HepG2 (cell line): ENCODE data around the gene NSMF. TPM values are rescaled to one million over a fixed set of nuclear protein-coding genes. Genes with fewer than 3 reads are reported as not detected.

Source experiments
- ATRX ChIP-seq: sonication (generic); formaldehyde crosslinking; IDR thresholded peaks from 2 replicates; pipeline ENCODE4 v1.4.0; 2020; ENCODE audit warnings: missing genetic modification reagents, borderline replicate concordance
- CREB1 ChIP-seq, 2 experiments: fragments of 450-650 bp in 1 of 2; IDR thresholded peaks; 2 replicates each; pipeline ENCODE4 v1.6.1; 2016 to 2017; ENCODE audit warnings: control low read depth in 1 of 2, mild to moderate bottlenecking in 1 of 2, missing compliant biosample characterization in 1 of 2, missing genetic modification characterization in 1 of 2
- ISL2 ChIP-seq: sonication (generic); formaldehyde crosslinking; IDR thresholded peaks from 2 replicates; pipeline ENCODE4 v1.5.0; 2020; ENCODE audit warnings: missing genetic modification reagents
- MIXL1 ChIP-seq: IDR thresholded peaks from 2 replicates; pipeline ENCODE4 v1.6.1; 2016
- MXD4 ChIP-seq: IDR thresholded peaks from 2 replicates; pipeline ENCODE4 v1.6.1; 2016; ENCODE audit warnings: mild to moderate bottlenecking, missing biosample characterization, missing genetic modification reagents
- TARDBP ChIP-seq: sonication (generic); formaldehyde crosslinking; IDR thresholded peaks from 2 replicates; pipeline ENCODE4 v1.8.0; 2022; ENCODE audit warnings: mild to moderate bottlenecking, missing genetic modification reagents
- U2AF2 ChIP-seq: fragments of 200-400 bp; formaldehyde crosslinking; IDR thresholded peaks from 2 replicates; pipeline ENCODE4 v1.6.1; 2017; ENCODE audit warnings: low read depth, mild to moderate bottlenecking, low read length
- ZNF367 ChIP-seq: sonication (generic); formaldehyde crosslinking; IDR thresholded peaks from 2 replicates; pipeline ENCODE4 v1.4.0; 2020; ENCODE audit warnings: missing genetic modification reagents, borderline replicate concordance
- ZNF589 ChIP-seq: sonication (generic); formaldehyde crosslinking; conservative IDR thresholded peaks from 2 replicates; pipeline ENCODE4 v1.8.0; 2022; ENCODE audit warnings: mild to moderate bottlenecking, moderate library complexity, missing genetic modification reagents
- ZNF773 ChIP-seq: sonication (generic); formaldehyde crosslinking; IDR thresholded peaks from 2 replicates; pipeline ENCODE4 v1.4.0; 2020; ENCODE audit warnings: missing genetic modification reagents, borderline replicate concordance
- polyA plus RNA-seq, 8 experiments: library from polyadenylated mRNA; depleted of rRNA in 3 of 8; stranded (reverse) in 7 of 8; unstranded in 1 of 8; fragments of >200 nt; fragmentation: Illumina TruSeq in 4 of 8; extraction: Trizol in 4 of 8; gene quantifications; 2 replicates each; pipeline versions ENCODE4 v1.2.1 to v1.2.3, GENCODE V29; 2011 to 2016; ENCODE audit warnings: low read depth in 4 of 8, missing spikeins in 1 of 8, mixed read lengths in 1 of 8; ENCODE audit not compliant: insufficient read depth in 1 of 8
- total RNA-seq, 5 experiments: library from RNA; depleted of rRNA; stranded (reverse); fragments of >200 nt; fragmentation: Illumina TruSeq; extraction: Trizol; gene quantifications; 2 replicates each; pipeline ENCODE4 v1.2.3, GENCODE V29; 2016; ENCODE audit warnings: low read depth in 1 of 5
- TF ChIP-seq, protein P1 (sequence below): sonication (generic); formaldehyde crosslinking; IDR thresholded peaks from 2 replicates; pipeline ENCODE4 v1.4.0; 2020; ENCODE audit warnings: missing genetic modification reagents
- TF ChIP-seq, protein P2 (sequence below): sonication (generic); formaldehyde crosslinking; IDR thresholded peaks from 2 replicates; pipeline ENCODE4 v1.5.1; 2020; ENCODE audit warnings: missing genetic modification reagents, mild to moderate bottlenecking, borderline replicate concordance
- TF ChIP-seq, protein P3 (sequence below): sonication (generic); formaldehyde crosslinking; IDR thresholded peaks from 2 replicates; pipeline ENCODE4 v1.5.1; 2020; ENCODE audit warnings: mild to moderate bottlenecking, missing genetic modification reagents, borderline replicate concordance
- TF ChIP-seq, protein P4 (sequence below): sonication (generic); formaldehyde crosslinking; IDR thresholded peaks from 2 replicates; pipeline ENCODE4 v1.5.0; 2020; ENCODE audit warnings: mild to moderate bottlenecking, missing genetic modification reagents, moderate library complexity
- TF ChIP-seq, protein P5 (sequence below): sonication (generic); formaldehyde crosslinking; IDR thresholded peaks from 2 replicates; pipeline ENCODE4 v1.8.1; 2023; ENCODE audit warnings: missing genetic modification reagents, inconsistent platforms, borderline replicate concordance
- TF ChIP-seq, protein P6 (sequence below): sonication (generic); formaldehyde crosslinking; IDR thresholded peaks from 2 replicates; pipeline ENCODE4 v1.4.0; 2020; ENCODE audit warnings: missing genetic modification reagents

NSMF gene
- total and polyA plus RNA-seq, 2 of the 13 experiments (the other 11 are each of a cell fraction or from before 2014, with no cell fraction given) = 44.3 to 183 TPM

DNA sequence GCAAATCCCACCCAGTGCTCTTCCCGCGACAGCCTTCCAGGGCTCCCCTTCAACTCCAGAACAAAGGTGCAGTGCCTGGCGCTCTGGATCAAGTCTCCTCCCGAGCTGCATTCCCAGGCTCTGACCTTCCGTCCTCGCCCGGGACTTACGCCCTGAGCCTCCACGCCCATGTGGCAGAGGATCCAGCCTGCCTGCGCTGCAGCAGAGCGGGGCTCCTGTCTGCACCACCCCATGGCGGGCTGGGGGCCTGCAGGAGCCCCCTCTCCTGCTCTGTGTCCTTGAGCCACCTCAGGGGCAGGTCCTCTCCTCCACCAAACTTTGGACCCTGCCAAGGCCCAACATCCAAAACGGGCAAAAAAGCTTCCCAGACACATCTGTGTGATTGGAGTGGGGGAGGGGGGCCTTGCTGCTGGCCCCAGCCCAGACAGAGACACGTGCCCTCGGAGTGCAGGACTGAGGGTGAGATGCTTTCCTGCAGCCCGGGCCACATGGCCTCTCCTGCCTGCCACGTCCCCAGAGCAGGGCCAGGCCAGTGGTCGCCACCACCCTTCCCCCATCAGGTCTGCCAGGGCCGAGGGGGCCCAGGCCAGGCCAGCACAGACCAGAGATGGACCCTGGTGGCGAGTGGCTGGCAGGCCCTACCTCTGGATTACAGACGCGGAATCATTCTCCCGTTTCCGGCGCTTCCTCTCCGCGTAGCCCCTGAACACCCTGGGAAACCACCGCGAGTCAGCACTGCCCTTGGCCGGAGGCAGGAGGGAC, 4.4 kb downstream of the NSMF start (continued):
- TF ChIP-seq, protein P1, sequence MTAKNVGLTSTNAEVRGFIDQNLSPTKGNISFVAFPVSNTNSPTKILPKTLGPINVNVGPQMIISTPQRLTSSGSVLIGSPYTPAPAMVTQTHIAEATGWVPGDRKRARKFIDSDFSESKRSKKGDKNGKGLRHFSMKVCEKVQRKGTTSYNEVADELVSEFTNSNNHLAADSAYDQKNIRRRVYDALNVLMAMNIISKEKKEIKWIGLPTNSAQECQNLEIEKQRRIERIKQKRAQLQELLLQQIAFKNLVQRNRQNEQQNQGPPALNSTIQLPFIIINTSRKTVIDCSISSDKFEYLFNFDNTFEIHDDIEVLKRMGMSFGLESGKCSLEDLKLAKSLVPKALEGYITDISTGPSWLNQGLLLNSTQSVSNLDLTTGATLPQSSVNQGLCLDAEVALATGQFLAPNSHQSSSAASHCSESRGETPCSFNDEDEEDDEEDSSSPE (CRISPR knock-in tag) = peak; percentile 91
- TF ChIP-seq, protein P2, sequence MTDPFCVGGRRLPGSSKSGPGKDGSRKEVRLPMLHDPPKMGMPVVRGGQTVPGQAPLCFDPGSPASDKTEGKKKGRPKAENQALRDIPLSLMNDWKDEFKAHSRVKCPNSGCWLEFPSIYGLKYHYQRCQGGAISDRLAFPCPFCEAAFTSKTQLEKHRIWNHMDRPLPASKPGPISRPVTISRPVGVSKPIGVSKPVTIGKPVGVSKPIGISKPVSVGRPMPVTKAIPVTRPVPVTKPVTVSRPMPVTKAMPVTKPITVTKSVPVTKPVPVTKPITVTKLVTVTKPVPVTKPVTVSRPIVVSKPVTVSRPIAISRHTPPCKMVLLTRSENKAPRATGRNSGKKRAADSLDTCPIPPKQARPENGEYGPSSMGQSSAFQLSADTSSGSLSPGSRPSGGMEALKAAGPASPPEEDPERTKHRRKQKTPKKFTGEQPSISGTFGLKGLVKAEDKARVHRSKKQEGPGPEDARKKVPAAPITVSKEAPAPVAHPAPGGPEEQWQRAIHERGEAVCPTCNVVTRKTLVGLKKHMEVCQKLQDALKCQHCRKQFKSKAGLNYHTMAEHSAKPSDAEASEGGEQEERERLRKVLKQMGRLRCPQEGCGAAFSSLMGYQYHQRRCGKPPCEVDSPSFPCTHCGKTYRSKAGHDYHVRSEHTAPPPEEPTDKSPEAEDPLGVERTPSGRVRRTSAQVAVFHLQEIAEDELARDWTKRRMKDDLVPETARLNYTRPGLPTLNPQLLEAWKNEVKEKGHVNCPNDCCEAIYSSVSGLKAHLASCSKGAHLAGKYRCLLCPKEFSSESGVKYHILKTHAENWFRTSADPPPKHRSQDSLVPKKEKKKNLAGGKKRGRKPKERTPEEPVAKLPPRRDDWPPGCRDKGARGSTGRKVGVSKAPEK (CRISPR knock-in tag) = no peak
- peak; percentile 96 for TF ChIP-seq TARDBP
- 0 out of 2 replicates have a peak, but pooled peaks have one; percentile 32 for TF ChIP-seq ATRX
- no peak; the same call in 1 of the 2 replicates for TF ChIP-seq ISL2 (CRISPR knock-in tag)
- TF ChIP-seq CREB1 (IDR thresholded peaks at IDR 0.05) = no peak
- TF ChIP-seq CREB1 (CRISPR knock-in tag; IDR thresholded peaks at IDR 0.05) = no peak
- TF ChIP-seq, protein P3, sequence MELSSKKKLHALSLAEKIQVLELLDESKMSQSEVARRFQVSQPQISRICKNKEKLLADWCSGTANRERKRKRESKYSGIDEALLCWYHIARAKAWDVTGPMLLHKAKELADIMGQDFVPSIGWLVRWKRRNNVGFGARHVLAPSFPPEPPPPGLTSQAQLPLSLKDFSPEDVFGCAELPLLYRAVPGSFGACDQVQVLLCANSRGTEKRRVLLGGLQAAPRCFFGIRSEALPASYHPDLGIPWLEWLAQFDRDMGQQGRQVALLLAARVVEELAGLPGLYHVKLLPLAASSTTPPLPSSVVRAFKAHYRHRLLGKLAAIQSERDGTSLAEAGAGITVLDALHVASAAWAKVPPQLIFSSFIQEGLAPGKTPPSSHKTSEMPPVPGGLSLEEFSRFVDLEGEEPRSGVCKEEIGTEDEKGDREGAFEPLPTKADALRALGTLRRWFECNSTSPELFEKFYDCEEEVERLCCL (CRISPR knock-in tag) = 0 out of 2 replicates have a peak, but pooled peaks have one; percentile 81
- peak; percentile 77; the same call in 1 of the 2 replicates for TF ChIP-seq ZNF773 (CRISPR knock-in tag)
- 0 out of 2 replicates have a peak, but pooled peaks have one; percentile 71 for TF ChIP-seq ZNF589 (CRISPR knock-in tag)
- no peak for TF ChIP-seq U2AF2
- TF ChIP-seq, protein P4, sequence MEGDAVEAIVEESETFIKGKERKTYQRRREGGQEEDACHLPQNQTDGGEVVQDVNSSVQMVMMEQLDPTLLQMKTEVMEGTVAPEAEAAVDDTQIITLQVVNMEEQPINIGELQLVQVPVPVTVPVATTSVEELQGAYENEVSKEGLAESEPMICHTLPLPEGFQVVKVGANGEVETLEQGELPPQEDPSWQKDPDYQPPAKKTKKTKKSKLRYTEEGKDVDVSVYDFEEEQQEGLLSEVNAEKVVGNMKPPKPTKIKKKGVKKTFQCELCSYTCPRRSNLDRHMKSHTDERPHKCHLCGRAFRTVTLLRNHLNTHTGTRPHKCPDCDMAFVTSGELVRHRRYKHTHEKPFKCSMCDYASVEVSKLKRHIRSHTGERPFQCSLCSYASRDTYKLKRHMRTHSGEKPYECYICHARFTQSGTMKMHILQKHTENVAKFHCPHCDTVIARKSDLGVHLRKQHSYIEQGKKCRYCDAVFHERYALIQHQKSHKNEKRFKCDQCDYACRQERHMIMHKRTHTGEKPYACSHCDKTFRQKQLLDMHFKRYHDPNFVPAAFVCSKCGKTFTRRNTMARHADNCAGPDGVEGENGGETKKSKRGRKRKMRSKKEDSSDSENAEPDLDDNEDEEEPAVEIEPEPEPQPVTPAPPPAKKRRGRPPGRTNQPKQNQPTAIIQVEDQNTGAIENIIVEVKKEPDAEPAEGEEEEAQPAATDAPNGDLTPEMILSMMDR (CRISPR knock-in tag) = peak; percentile 41
- TF ChIP-seq MIXL1 (CRISPR knock-in tag) = peak; percentile 84
- TF ChIP-seq, protein P5, sequence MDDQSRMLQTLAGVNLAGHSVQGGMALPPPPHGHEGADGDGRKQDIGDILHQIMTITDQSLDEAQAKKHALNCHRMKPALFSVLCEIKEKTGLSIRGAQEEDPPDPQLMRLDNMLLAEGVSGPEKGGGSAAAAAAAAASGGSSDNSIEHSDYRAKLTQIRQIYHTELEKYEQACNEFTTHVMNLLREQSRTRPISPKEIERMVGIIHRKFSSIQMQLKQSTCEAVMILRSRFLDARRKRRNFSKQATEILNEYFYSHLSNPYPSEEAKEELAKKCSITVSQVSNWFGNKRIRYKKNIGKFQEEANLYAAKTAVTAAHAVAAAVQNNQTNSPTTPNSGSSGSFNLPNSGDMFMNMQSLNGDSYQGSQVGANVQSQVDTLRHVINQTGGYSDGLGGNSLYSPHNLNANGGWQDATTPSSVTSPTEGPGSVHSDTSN = no peak
- no peak for TF ChIP-seq ZNF367 (CRISPR knock-in tag)
- peak; percentile 95 for TF ChIP-seq MXD4 (CRISPR knock-in tag)
- TF ChIP-seq, protein P6, sequence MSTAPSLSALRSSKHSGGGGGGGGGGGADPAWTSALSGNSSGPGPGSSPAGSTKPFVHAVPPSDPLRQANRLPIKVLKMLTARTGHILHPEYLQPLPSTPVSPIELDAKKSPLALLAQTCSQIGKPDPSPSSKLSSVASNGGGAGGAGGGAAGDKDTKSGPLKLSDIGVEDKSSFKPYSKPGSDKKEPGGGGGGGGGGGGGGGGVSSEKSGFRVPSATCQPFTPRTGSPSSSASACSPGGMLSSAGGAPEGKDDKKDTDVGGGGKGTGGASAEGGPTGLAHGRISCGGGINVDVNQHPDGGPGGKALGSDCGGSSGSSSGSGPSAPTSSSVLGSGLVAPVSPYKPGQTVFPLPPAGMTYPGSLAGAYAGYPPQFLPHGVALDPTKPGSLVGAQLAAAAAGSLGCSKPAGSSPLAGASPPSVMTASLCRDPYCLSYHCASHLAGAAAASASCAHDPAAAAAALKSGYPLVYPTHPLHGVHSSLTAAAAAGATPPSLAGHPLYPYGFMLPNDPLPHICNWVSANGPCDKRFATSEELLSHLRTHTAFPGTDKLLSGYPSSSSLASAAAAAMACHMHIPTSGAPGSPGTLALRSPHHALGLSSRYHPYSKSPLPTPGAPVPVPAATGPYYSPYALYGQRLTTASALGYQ (CRISPR knock-in tag) = 0 out of 2 replicates have a peak, but pooled peaks have one; percentile 19
